K562 (cell line): ENCODE results near the gene KLF1. TPM values are rescaled to one million over a fixed set of nuclear protein-coding genes. Genes with fewer than 3 reads are reported as not detected.
A peak's percentile ranks its signal among the peaks of the same experiment; 100 is the strongest.

Experiments
- CREB1 ChIP-seq, 2 experiments: sonication (generic) in 1 of 2; formaldehyde crosslinking in 1 of 2; IDR thresholded peaks; 2 replicates each; pipeline versions ENCODE4 v1.6.1 to v1.8.0; 2012 to 2022; ENCODE audit warnings: inconsistent platforms in 1 of 2, mild to moderate bottlenecking in 1 of 2, missing genetic modification reagents in 1 of 2, moderate library complexity in 1 of 2
- CREM ChIP-seq: IDR thresholded peaks from 2 replicates; pipeline ENCODE4 v1.6.1; 2014; ENCODE audit warnings: antibody characterized with exemption, low read depth
- FUS ChIP-seq: fragments of 200-400 bp; formaldehyde crosslinking; optimal IDR thresholded peaks from 2 replicates; pipeline ENCODE3; 2017; ENCODE audit warnings: low read depth, low read length
- GTF2A2 ChIP-seq: IDR thresholded peaks from 2 replicates; pipeline ENCODE4 v1.6.1; 2016; ENCODE audit warnings: mild to moderate bottlenecking, missing genetic modification characterization, missing compliant biosample characterization
- LCOR ChIP-seq: sonication (generic); formaldehyde crosslinking; IDR thresholded peaks from 2 replicates; pipeline ENCODE4 v1.8.0; 2022; ENCODE audit warnings: mild to moderate bottlenecking, missing genetic modification reagents
- MAZ ChIP-seq, 2 experiments: fragments of 450-650 bp in 1 of 2; sonication (generic) in 1 of 2; formaldehyde crosslinking; IDR thresholded peaks in 1 of 2; conservative IDR thresholded peaks in 1 of 2; 2 replicates each; pipeline versions ENCODE4 v1.4.0 to v1.5.0; 2020; ENCODE audit warnings: mild to moderate bottlenecking in 1 of 2, missing genetic modification reagents in 1 of 2
- SRF ChIP-seq, 2 experiments: fragments of 250-450, 450-650 bp in 1 of 2; sonication (Bioruptor Pico) in 1 of 2; sonication (generic) in 1 of 2; formaldehyde crosslinking; IDR thresholded peaks; 2 replicates each; pipeline versions ENCODE4 v1.5.0 to v1.5.1; 2020 to 2022; ENCODE audit warnings: mild to moderate bottlenecking in 1 of 2, missing genetic modification reagents in 1 of 2
- ZC3H4 ChIP-seq: sonication (generic); formaldehyde crosslinking; IDR thresholded peaks from 2 replicates; pipeline ENCODE4 v1.9.0; 2021; ENCODE audit warnings: missing genetic modification reagents, borderline replicate concordance
- polyA plus RNA-seq, 8 experiments: library from polyadenylated mRNA; depleted of rRNA in 4 of 8; stranded (reverse) in 5 of 8; unstranded in 3 of 8; fragments of >200 nt; fragmentation: Nextera tagmentation in 2 of 8; fragmentation: Illumina TruSeq in 1 of 8; extraction: Ambion mirVana in 2 of 8; extraction: Trizol in 1 of 8; gene quantifications; 2 replicates each; pipeline versions ENCODE4 v1.2.1 to v1.2.3, GENCODE V29; 2011 to 2014; ENCODE audit warnings: inconsistent platforms in 1 of 8, missing spikeins in 1 of 8
- total RNA-seq, 7 experiments: library from RNA; depleted of rRNA in 6 of 7; stranded (reverse); fragments of >200 nt in 6 of 7; fragmentation: Illumina TruSeq in 2 of 7; extraction: Trizol in 2 of 7; gene quantifications; 2 replicates each; pipeline versions ENCODE4 v1.2.1 to v1.2.3, GENCODE V29; 2011 to 2021; ENCODE audit warnings: low replicate concordance in 1 of 7
- TF ChIP-seq, protein P1 (sequence below): fragments of 450-650 bp; IDR thresholded peaks from 2 replicates; pipeline ENCODE4 v1.6.1; 2016; ENCODE audit warnings: antibody characterized with exemption
- TF ChIP-seq, protein P2 (sequence below): sonication (generic); formaldehyde crosslinking; IDR thresholded peaks from 2 replicates; pipeline ENCODE4 v1.8.0; 2022; ENCODE audit warnings: mild to moderate bottlenecking, low read depth, missing genetic modification reagents
- TF ChIP-seq, protein P3 (sequence below): sonication (generic); formaldehyde crosslinking; IDR thresholded peaks from 2 replicates; pipeline ENCODE4 v1.8.0; 2022; ENCODE audit warnings: mild to moderate bottlenecking, missing genetic modification reagents
- TF ChIP-seq, protein P4 (sequence below): sonication (generic); formaldehyde crosslinking; IDR thresholded peaks from 2 replicates; pipeline ENCODE4 v1.8.0; 2023; ENCODE audit warnings: mild to moderate bottlenecking, missing genetic modification reagents
- TF ChIP-seq, protein P5 (sequence below): fragments of 250-450 bp; sonication (Bioruptor Pico); IDR thresholded peaks from 2 replicates; pipeline ENCODE4 v1.4.0; 2020; ENCODE audit warnings: mild to moderate bottlenecking, moderate library complexity
- TF ChIP-seq, protein P6 (sequence below): fragments of 200-800 bp; sonication (Bioruptor generic); IDR thresholded peaks from 2 replicates; pipeline ENCODE4 v1.6.1; 2017; ENCODE audit warnings: missing genetic modification characterization, missing compliant biosample characterization

The KLF1 gene
- total and polyA plus RNA-seq, 9 of the 15 experiments (the other 6 are each of a cell fraction or from before 2014, with no cell fraction given): 8.4 to 163 (median 47.3) TPM

DNA sequence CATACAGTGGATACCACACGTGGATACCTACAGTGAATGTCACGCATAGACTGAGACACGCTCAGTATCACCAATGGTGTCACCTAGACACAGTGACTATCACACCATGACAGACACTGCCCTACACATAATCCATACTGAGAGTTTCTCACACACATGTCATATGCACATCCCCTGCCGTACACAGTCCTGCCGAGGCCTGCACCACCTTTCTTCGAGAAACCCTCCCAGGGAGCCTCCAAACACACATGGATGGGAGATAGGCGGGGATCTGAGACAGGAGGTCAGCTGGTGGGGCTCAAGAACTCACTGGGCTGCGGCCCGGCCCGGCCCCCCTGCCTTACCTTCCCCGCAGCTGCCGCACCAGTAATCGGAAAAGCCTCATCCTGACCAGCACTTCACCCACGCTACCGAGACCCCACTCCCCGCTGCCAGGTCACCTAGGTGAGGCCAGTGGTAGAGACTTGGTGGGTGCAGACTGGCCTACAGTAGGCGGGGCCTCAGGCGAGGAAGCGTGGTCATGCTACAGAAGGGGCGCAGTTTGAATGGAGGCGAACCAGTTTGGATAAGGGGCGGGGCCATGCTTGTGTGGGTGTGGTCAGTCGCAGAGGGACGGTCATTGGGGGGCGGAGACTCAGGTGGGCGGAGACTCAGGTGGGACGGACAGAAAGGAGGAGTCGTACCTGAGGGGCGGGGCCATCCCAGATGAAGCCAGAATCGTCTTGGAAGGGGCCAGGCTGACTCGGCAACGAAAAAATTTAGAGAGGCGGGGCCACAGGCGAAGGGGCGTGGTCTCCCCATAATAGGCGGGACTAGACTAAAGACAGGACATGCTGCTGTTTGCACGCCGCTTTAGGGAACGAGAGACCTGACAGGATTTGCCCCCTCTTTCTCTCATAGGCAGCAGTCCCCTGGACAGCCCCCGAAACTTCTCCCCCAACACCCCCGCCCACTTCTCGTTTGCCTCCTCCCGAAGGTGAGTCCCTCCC, 46.6 kb downstream of the KLF1 start (continued):
- TF ChIP-seq, protein P1, sequence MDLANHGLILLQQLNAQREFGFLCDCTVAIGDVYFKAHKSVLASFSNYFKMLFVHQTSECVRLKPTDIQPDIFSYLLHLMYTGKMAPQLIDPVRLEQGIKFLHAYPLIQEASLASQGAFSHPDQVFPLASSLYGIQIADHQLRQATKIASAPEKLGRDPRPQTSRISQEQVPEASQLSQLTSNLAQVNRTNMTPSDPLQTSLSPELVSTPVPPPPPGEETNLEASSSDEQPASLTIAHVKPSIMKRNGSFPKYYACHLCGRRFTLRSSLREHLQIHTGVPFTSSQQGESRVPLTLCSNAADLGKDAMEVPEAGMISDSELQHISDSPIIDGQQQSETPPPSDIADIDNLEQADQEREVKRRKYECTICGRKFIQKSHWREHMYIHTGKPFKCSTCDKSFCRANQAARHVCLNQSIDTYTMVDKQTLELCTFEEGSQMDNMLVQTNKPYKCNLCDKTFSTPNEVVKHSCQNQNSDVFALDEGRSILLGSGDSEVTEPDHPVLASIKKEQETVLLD: peak; percentile 60; the same call in 1 of the 2 replicates
- peak; percentile 73 for TF ChIP-seq CREM
- no peak for TF ChIP-seq FUS
- peak; percentile 73; the same call in 1 of the 2 replicates for TF ChIP-seq CREB1 (IDR thresholded peaks at IDR 0.05)
- TF ChIP-seq CREB1 (CRISPR knock-in tag; IDR thresholded peaks at IDR 0.05): no peak
- TF ChIP-seq, protein P2, sequence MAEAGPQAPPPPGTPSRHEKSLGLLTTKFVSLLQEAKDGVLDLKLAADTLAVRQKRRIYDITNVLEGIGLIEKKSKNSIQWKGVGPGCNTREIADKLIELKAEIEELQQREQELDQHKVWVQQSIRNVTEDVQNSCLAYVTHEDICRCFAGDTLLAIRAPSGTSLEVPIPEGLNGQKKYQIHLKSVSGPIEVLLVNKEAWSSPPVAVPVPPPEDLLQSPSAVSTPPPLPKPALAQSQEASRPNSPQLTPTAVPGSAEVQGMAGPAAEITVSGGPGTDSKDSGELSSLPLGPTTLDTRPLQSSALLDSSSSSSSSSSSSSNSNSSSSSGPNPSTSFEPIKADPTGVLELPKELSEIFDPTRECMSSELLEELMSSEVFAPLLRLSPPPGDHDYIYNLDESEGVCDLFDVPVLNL: 0 out of 2 replicates have a peak, but pooled peaks have one; percentile 28
- TF ChIP-seq, protein P3, sequence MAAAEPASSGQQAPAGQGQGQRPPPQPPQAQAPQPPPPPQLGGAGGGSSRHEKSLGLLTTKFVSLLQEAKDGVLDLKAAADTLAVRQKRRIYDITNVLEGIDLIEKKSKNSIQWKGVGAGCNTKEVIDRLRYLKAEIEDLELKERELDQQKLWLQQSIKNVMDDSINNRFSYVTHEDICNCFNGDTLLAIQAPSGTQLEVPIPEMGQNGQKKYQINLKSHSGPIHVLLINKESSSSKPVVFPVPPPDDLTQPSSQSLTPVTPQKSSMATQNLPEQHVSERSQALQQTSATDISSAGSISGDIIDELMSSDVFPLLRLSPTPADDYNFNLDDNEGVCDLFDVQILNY: 0 out of 2 replicates have a peak, but pooled peaks have one; percentile 65
- TF ChIP-seq, protein P4, sequence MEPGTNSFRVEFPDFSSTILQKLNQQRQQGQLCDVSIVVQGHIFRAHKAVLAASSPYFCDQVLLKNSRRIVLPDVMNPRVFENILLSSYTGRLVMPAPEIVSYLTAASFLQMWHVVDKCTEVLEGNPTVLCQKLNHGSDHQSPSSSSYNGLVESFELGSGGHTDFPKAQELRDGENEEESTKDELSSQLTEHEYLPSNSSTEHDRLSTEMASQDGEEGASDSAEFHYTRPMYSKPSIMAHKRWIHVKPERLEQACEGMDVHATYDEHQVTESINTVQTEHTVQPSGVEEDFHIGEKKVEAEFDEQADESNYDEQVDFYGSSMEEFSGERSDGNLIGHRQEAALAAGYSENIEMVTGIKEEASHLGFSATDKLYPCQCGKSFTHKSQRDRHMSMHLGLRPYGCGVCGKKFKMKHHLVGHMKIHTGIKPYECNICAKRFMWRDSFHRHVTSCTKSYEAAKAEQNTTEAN (CRISPR knock-in tag): no peak
- peak in 1 of 2 experiments; percentile 82; a peak in 1 of 4 replicates for TF ChIP-seq SRF (CRISPR knock-in tag; IDR thresholded peaks at IDR 0.05)
- no peak for TF ChIP-seq ZC3H4
- TF ChIP-seq LCOR (CRISPR knock-in tag): no peak
- TF ChIP-seq, protein P5, sequence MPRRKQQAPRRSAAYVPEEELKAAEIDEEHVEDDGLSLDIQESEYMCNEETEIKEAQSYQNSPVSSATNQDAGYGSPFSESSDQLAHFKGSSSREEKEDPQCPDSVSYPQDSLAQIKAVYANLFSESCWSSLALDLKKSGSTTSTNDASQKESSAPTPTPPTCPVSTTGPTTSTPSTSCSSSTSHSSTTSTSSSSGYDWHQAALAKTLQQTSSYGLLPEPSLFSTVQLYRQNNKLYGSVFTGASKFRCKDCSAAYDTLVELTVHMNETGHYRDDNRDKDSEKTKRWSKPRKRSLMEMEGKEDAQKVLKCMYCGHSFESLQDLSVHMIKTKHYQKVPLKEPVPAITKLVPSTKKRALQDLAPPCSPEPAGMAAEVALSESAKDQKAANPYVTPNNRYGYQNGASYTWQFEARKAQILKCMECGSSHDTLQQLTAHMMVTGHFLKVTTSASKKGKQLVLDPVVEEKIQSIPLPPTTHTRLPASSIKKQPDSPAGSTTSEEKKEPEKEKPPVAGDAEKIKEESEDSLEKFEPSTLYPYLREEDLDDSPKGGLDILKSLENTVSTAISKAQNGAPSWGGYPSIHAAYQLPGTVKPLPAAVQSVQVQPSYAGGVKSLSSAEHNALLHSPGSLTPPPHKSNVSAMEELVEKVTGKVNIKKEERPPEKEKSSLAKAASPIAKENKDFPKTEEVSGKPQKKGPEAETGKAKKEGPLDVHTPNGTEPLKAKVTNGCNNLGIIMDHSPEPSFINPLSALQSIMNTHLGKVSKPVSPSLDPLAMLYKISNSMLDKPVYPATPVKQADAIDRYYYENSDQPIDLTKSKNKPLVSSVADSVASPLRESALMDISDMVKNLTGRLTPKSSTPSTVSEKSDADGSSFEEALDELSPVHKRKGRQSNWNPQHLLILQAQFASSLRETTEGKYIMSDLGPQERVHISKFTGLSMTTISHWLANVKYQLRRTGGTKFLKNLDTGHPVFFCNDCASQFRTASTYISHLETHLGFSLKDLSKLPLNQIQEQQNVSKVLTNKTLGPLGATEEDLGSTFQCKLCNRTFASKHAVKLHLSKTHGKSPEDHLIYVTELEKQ (CRISPR knock-in tag): no peak
- no peak; a peak in 1 of 4 replicates for TF ChIP-seq MAZ (CRISPR knock-in tag; conservative IDR thresholded peaks at IDR 0.05 in 1 of 2, IDR thresholded peaks at IDR 0.05 in 1 of 2)
- no peak for TF ChIP-seq GTF2A2
- TF ChIP-seq, protein P6, sequence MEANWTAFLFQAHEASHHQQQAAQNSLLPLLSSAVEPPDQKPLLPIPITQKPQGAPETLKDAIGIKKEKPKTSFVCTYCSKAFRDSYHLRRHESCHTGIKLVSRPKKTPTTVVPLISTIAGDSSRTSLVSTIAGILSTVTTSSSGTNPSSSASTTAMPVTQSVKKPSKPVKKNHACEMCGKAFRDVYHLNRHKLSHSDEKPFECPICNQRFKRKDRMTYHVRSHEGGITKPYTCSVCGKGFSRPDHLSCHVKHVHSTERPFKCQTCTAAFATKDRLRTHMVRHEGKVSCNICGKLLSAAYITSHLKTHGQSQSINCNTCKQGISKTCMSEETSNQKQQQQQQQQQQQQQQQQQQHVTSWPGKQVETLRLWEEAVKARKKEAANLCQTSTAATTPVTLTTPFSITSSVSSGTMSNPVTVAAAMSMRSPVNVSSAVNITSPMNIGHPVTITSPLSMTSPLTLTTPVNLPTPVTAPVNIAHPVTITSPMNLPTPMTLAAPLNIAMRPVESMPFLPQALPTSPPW (CRISPR knock-in tag): 0 out of 2 replicates have a peak, but pooled peaks have one; percentile 13
